A549 (cell line): ENCODE data around the gene ZFP69.

Source experiments
- CHD2 ChIP-seq: fragments of 150-350 bp; IDR thresholded peaks from 2 replicates; pipeline ENCODE4 v1.6.1; 2014; ENCODE audit warnings: low read length; ENCODE audit not compliant: partially characterized antibody
- POLR2A ChIP-seq: IDR thresholded peaks from 2 replicates; pipeline ENCODE4 v1.6.1; 2012; ENCODE audit warnings: mild to moderate bottlenecking, low read length

GRCh38 chr1:40530735-40531380 is 53.8 kb downstream of the ZFP69 start:
- TF ChIP-seq CHD2 (no peak), POLR2A (no peak)
